ENCODE measurements around the gene CAST. TPM values are rescaled to one million over a fixed set of nuclear protein-coding genes. Genes with fewer than 3 reads are reported as not detected.

The CAST gene
- total and polyA plus RNA-seq, 8 donors, result 128 to 264 (median 156) TPM

- ATAC-seq, result no peak
- H3K27ac ChIP-seq, result no peak overlapping the region
- DNase-seq, result no peak
- intact Hi-C loops (cut with DNase I), result no loop called here
- H3K4me1 ChIP-seq, result peaks cover 0 to 6% of the 10 kb centered on the region in 2 donors
- no peaks in the 10 kb centered on the region for H3K9me3 ChIP-seq
- no peak overlapping the region for H3K4me3 ChIP-seq
- no peaks in the 10 kb centered on the region for H3K36me3 ChIP-seq
- TF ChIP-seq, protein P1, sequence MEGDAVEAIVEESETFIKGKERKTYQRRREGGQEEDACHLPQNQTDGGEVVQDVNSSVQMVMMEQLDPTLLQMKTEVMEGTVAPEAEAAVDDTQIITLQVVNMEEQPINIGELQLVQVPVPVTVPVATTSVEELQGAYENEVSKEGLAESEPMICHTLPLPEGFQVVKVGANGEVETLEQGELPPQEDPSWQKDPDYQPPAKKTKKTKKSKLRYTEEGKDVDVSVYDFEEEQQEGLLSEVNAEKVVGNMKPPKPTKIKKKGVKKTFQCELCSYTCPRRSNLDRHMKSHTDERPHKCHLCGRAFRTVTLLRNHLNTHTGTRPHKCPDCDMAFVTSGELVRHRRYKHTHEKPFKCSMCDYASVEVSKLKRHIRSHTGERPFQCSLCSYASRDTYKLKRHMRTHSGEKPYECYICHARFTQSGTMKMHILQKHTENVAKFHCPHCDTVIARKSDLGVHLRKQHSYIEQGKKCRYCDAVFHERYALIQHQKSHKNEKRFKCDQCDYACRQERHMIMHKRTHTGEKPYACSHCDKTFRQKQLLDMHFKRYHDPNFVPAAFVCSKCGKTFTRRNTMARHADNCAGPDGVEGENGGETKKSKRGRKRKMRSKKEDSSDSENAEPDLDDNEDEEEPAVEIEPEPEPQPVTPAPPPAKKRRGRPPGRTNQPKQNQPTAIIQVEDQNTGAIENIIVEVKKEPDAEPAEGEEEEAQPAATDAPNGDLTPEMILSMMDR (IDR thresholded peaks at IDR 0.05), result no peak
- no peaks in the 10 kb centered on the region for H3K27me3 ChIP-seq
These were observed 21.5 kb upstream of the CAST start for GRCh38 chr5:96640696-96641095.

- no peaks in the 10 kb centered on the region for H3K9me3 ChIP-seq
- no peak overlapping the region for H3K27ac ChIP-seq
- TF ChIP-seq, protein P1 (IDR thresholded peaks at IDR 0.05), result no peak
- no peaks in the 10 kb centered on the region for H3K36me3 ChIP-seq
- intact Hi-C loops (cut with DNase I), result no loop called here
- ATAC-seq (peak; percentile 59), DNase-seq (no peak)
- H3K27me3 ChIP-seq, result no peaks in the 10 kb centered on the region
- peaks cover 0 to 6% of the 10 kb centered on the region in 2 donors for H3K4me1 ChIP-seq
- H3K4me3 ChIP-seq, result no peak overlapping the region
These were observed 20.6 kb upstream of the CAST start for GRCh38 chr5:96641368-96642280.

DNA sequence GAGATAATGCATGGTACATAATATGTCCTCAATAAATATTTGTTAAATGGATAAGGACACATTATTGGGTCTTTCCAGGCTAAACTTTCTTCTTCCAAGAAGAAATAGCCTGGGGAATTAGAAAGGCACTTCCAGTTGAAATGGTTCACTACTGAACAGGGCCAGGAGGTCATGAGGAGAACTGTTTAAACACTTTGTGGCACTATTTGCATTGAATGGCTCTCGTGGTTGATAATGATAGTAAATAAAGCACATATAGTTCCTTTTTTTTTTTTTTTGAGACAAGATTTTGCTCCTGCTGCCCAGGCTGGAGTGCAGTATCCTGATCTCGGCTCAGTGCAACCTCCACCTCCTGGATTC lies 19.9 kb upstream of the CAST start:
- Histone ChIP-seq H3K4me1 (peaks cover 0 to 6% of the 10 kb centered on the region in 2 donors), H3K9me3 (no peaks in the 10 kb centered on the region), H3K4me3 (no peak overlapping the region), H3K36me3 (no peaks in the 10 kb centered on the region), H3K27me3 (no peaks in the 10 kb centered on the region), H3K27ac (no peak overlapping the region)
- peak; percentile 79 for ATAC-seq
- no peak for DNase-seq
- intact Hi-C loops (cut with DNase I), result no loop called here
- TF ChIP-seq, protein P1 (IDR thresholded peaks at IDR 0.05), result no peak

DNA sequence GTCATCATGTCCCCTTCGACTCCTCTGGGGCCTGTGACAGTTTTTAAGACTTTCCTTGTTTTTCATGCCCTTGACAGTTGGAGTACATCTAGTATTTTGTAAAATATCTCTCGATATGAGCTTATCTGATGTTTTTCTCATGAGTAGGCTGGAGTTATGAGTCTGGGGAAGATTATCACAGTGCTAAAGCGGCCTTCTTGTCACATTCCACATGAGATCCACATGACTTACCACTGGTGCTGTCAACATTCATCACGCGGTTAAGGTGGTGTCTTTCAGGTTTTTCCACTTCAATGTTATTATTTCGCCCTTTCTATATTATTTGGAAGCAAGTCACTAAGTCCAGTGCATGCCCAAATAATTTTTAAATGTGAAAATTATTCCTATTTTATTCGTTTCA lies 17.1 kb upstream of the CAST start:
- no peak overlapping the region for H3K27ac ChIP-seq
- H3K9me3 ChIP-seq, result no peaks in the 10 kb centered on the region
- TF ChIP-seq, protein P1 (IDR thresholded peaks at IDR 0.05), result no peak
- ATAC-seq (no peak), DNase-seq (no peak)
- intact Hi-C loops (cut with DNase I), result no loop called here
- no peaks in the 10 kb centered on the region for H3K27me3 ChIP-seq
- H3K36me3 ChIP-seq, result no peaks in the 10 kb centered on the region
- H3K4me1 ChIP-seq, result peaks cover 0 to 31% of the 10 kb centered on the region in 2 donors
- no peak overlapping the region for H3K4me3 ChIP-seq

DNA sequence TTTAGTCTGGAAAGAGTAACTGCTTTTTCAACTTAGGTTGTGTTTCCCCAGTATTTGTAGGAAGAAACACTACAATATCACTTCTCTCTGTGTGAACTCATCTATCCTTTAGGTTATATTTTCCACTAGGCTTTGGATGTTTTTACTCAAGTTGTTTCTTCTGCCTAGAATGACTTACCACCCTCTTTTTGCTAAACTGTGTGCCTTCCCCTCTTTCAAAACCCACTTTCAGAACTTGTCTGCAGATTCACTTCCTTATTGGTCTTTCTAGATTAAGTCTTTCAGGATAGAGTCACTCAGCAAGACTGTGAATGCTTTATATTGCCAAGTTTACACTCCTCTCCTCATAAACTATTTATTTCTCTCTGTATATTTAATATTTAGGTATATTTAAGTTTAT lies 14.2 kb upstream of the CAST start:
- H3K9me3 ChIP-seq, result no peaks in the 10 kb centered on the region

More for the DNA sequence above, 14.2 kb upstream of the CAST start:
- Histone ChIP-seq H3K36me3 (no peaks in the 10 kb centered on the region), H3K4me1 (peaks cover 0 to 26% of the 10 kb centered on the region in 2 donors), H3K4me3 (no peak overlapping the region), H3K27ac (peak overlapping the region in 1 of 2 donors; percentile 3), H3K27me3 (no peaks in the 10 kb centered on the region)
- intact Hi-C loops (cut with DNase I), result no loop called here
- TF ChIP-seq, protein P1 (IDR thresholded peaks at IDR 0.05), result no peak
- ATAC-seq (peak; percentile 21), DNase-seq (no peak)
